ENCODE measurements around the gene VWCE.
A peak's percentile ranks its signal among the peaks of the same experiment; 100 is the strongest.

Gene VWCE

GRCh38 chr11:61293867-61294716 lies 1.0 kb downstream of the VWCE start:
- peak; percentile 57 for DNase-seq (ENCODE audit: insufficient read length)
- TF ChIP-seq POLR2AphosphoS5 (IDR thresholded peaks at IDR 0.05; ENCODE audit: low read depth, low read length) (no peak), POLR2A (IDR thresholded peaks at IDR 0.05; ENCODE audit: low read depth, low read length) (no peak), TAF1 (IDR thresholded peaks at IDR 0.05; ENCODE audit: borderline replicate concordance, low read depth, low read length) (no peak)
- peak; percentile 82 for FAIRE-seq

GRCh38 chr11:61292356-61292755 lies 2.8 kb downstream of the VWCE start:
- FAIRE-seq (no peak), DNase-seq (ENCODE audit: insufficient read length) (no peak)
- no peak for TF ChIP-seq POLR2AphosphoS5 (IDR thresholded peaks at IDR 0.05; ENCODE audit: low read depth, low read length)
- no peak for TF ChIP-seq POLR2A (IDR thresholded peaks at IDR 0.05; ENCODE audit: low read depth, low read length)

- no peak for TF ChIP-seq POLR2A (IDR thresholded peaks at IDR 0.05; ENCODE audit: low read depth, low read length)
- TF ChIP-seq TAF1 (IDR thresholded peaks at IDR 0.05; ENCODE audit: borderline replicate concordance, low read depth, low read length), result no peak
- TF ChIP-seq POLR2AphosphoS5 (IDR thresholded peaks at IDR 0.05; ENCODE audit: low read depth, low read length), result no peak
- no peak for FAIRE-seq
- no peak for DNase-seq (ENCODE audit: insufficient read length)
Measured at GRCh38 chr11:61290905-61291690, 4.0 kb downstream of the VWCE start.

GRCh38 chr11:61287338-61287977 lies 7.7 kb downstream of the VWCE start:
- TF ChIP-seq TAF1 (IDR thresholded peaks at IDR 0.05; ENCODE audit: borderline replicate concordance, low read depth, low read length) (no peak), POLR2AphosphoS5 (IDR thresholded peaks at IDR 0.05; ENCODE audit: low read depth, low read length) (no peak), POLR2A (IDR thresholded peaks at IDR 0.05; ENCODE audit: low read depth, low read length) (no peak)
- no peak for FAIRE-seq
- DNase-seq (ENCODE audit: insufficient read length), result no peak

GRCh38 chr11:61283613-61284012 lies 11.5 kb downstream of the VWCE start:
- FAIRE-seq (no peak), DNase-seq (ENCODE audit: insufficient read length) (no peak)
- TF ChIP-seq POLR2AphosphoS5 (IDR thresholded peaks at IDR 0.05; ENCODE audit: low read depth, low read length) (no peak), TAF1 (IDR thresholded peaks at IDR 0.05; ENCODE audit: borderline replicate concordance, low read depth, low read length) (no peak), POLR2A (IDR thresholded peaks at IDR 0.05; ENCODE audit: low read depth, low read length) (no peak)

GRCh38 chr11:61281581-61282250 lies 13.4 kb downstream of the VWCE start:
- no peak for TF ChIP-seq POLR2A (IDR thresholded peaks at IDR 0.05; ENCODE audit: low read depth, low read length)
- no peak for TF ChIP-seq POLR2AphosphoS5 (IDR thresholded peaks at IDR 0.05; ENCODE audit: low read depth, low read length)
- TF ChIP-seq TAF1 (IDR thresholded peaks at IDR 0.05; ENCODE audit: borderline replicate concordance, low read depth, low read length), result no peak

GRCh38 chr11:61280883-61281580 lies 14.1 kb downstream of the VWCE start:
- no peak for DNase-seq (ENCODE audit: insufficient read length)
- TF ChIP-seq TAF1 (IDR thresholded peaks at IDR 0.05; ENCODE audit: borderline replicate concordance, low read depth, low read length) (no peak), POLR2AphosphoS5 (IDR thresholded peaks at IDR 0.05; ENCODE audit: low read depth, low read length) (no peak), POLR2A (IDR thresholded peaks at IDR 0.05; ENCODE audit: low read depth, low read length) (no peak)
- no peak for FAIRE-seq

More at GRCh38 chr11:61281581-61282250, 13.4 kb downstream of the VWCE start:
- DNase-seq (ENCODE audit: insufficient read length) (peak; percentile 53), FAIRE-seq (no peak)

GRCh38 chr11:61279934-61280659 lies 15.0 kb downstream of the VWCE start:
- TF ChIP-seq TAF1 (IDR thresholded peaks at IDR 0.05; ENCODE audit: borderline replicate concordance, low read depth, low read length) (no peak), POLR2A (IDR thresholded peaks at IDR 0.05; ENCODE audit: low read depth, low read length) (no peak), POLR2AphosphoS5 (IDR thresholded peaks at IDR 0.05; ENCODE audit: low read depth, low read length) (no peak)
- FAIRE-seq (no peak), DNase-seq (ENCODE audit: insufficient read length) (no peak)

GRCh38 chr11:61278001-61278470 lies 17.1 kb downstream of the VWCE start:
- TF ChIP-seq TAF1 (IDR thresholded peaks at IDR 0.05; ENCODE audit: borderline replicate concordance, low read depth, low read length) (no peak), POLR2AphosphoS5 (IDR thresholded peaks at IDR 0.05; ENCODE audit: low read depth, low read length) (no peak), POLR2A (IDR thresholded peaks at IDR 0.05; ENCODE audit: low read depth, low read length) (no peak)
- FAIRE-seq, result no peak
- no peak for DNase-seq (ENCODE audit: insufficient read length)
